DOHH2 (cell line): ENCODE data around the gene MROH8.

Experiments
- H3F3A ChIP-seq: fragments of 200-600 bp; sonication (generic), shearing (Covaris generic); 2 replicates; pipeline ENCODE4 v1.6.0; 2016; ENCODE audit warnings: antibody characterized with exemption, mild to moderate bottlenecking; ENCODE audit not compliant: control insufficient read depth, insufficient read depth
- H3K27ac ChIP-seq: fragments of 200-600 bp; sonication (generic); 2 replicates; pipeline ENCODE4 v1.5.1; 2014; ENCODE audit warnings: low read depth, mild to moderate bottlenecking, low read length, moderate library complexity
- H3K27me3 ChIP-seq: fragments of 200-600 bp; sonication (generic); 2 replicates; pipeline ENCODE4 v1.6.1; 2014; ENCODE audit warnings: mild to moderate bottlenecking, low read length, mixed read lengths; ENCODE audit not compliant: control insufficient read depth
- H3K36me3 ChIP-seq: fragments of 200-600 bp; sonication (generic); 2 replicates; pipeline ENCODE4 v1.6.1; 2014; ENCODE audit warnings: mild to moderate bottlenecking, low read length, moderate library complexity, mixed read lengths; ENCODE audit not compliant: control insufficient read depth
- H3K4me1 ChIP-seq: fragments of 200-600 bp; sonication (generic); 2 replicates; pipeline ENCODE4 v1.6.1; 2014; ENCODE audit warnings: mild to moderate bottlenecking, low read length, mixed read lengths; ENCODE audit not compliant: control insufficient read depth
- H3K4me2 ChIP-seq: fragments of 200-600 bp; sonication (generic); 2 replicates; pipeline ENCODE4 v1.6.0; 2014; ENCODE audit warnings: mild to moderate bottlenecking, low read length, moderate library complexity
- H3K4me3 ChIP-seq: fragments of 200-600 bp; sonication (generic); 2 replicates; pipeline ENCODE4 v1.5.1; 2014; ENCODE audit warnings: mild to moderate bottlenecking, low read length, mixed read lengths
- H3K79me2 ChIP-seq: fragments of 200-600 bp; sonication (generic); 2 replicates; pipeline ENCODE4 v1.6.1; 2014; ENCODE audit warnings: mild to moderate bottlenecking, low read length, mixed read lengths; ENCODE audit not compliant: control insufficient read depth
- H3K9me2 ChIP-seq: fragments of 200-600 bp; sonication (generic); replicated peaks from 2 replicates; pipeline ENCODE4 v1.6.1; 2014; ENCODE audit warnings: mild to moderate bottlenecking, low read length, mixed read lengths; ENCODE audit not compliant: control insufficient read depth
- H3K9me3 ChIP-seq: fragments of 200-600 bp; sonication (generic); 2 replicates; pipeline ENCODE4 v1.6.1; 2014; ENCODE audit warnings: antibody characterized with exemption, low read length, mixed read lengths; ENCODE audit not compliant: control insufficient read depth, insufficient read depth
- H4K20me1 ChIP-seq: fragments of 200-600 bp; sonication (generic); 2 replicates; pipeline ENCODE4 v1.6.0; 2014; ENCODE audit warnings: low read depth, mild to moderate bottlenecking, antibody characterized with exemption, low read length, moderate library complexity; ENCODE audit not compliant: control insufficient read depth, insufficient read depth
- EZH2phosphoT487 ChIP-seq: fragments of 200-600 bp; sonication (generic); IDR thresholded peaks from 2 replicates; pipeline ENCODE4 v1.6.1; 2017; ENCODE audit warnings: borderline replicate concordance, mild to moderate bottlenecking, antibody characterized with exemption, low read length, moderate library complexity, mixed read lengths
- TF ChIP-seq, protein P1 (sequence below): fragments of 200-600 bp; sonication (generic); IDR thresholded peaks from one replicate; pipeline ENCODE4 v1.5.1; 2014; ENCODE audit warnings: antibody characterized with exemption, mild to moderate bottlenecking, low read depth, low read length; ENCODE audit not compliant: poor library complexity, severe bottlenecking

The MROH8 gene

DNA sequence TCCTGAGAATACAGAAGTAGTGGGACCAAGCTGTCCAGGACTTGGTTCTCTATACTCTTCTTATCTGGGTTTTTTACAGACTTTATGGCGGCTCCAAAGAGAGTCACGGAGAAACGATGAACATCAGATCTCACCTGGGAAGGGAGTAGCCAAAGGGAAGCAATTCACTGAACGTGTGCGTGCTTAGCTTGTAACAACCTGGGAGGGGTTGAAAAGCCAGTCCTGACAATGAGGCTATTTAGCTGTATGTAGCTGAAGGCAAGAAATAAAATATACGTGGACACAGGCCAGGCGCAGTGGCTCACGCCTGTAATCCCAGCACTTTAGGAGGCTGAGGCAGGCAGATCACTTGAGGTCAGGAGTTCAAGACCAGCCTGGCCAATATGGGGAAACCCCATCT, 65.3 kb downstream of the MROH8 start:
- no peaks in the 10 kb centered on the region for H3F3A ChIP-seq
- H3K9me2 ChIP-seq: no peaks in the 10 kb centered on the region
- H3K4me3 ChIP-seq: no peak overlapping the region
- no peaks in the 10 kb centered on the region for H3K79me2 ChIP-seq
- H3K4me1 ChIP-seq: no peaks in the 10 kb centered on the region
- H3K27ac ChIP-seq: no peak overlapping the region
- no peaks in the 10 kb centered on the region for H3K27me3 ChIP-seq
- TF ChIP-seq, protein P1, sequence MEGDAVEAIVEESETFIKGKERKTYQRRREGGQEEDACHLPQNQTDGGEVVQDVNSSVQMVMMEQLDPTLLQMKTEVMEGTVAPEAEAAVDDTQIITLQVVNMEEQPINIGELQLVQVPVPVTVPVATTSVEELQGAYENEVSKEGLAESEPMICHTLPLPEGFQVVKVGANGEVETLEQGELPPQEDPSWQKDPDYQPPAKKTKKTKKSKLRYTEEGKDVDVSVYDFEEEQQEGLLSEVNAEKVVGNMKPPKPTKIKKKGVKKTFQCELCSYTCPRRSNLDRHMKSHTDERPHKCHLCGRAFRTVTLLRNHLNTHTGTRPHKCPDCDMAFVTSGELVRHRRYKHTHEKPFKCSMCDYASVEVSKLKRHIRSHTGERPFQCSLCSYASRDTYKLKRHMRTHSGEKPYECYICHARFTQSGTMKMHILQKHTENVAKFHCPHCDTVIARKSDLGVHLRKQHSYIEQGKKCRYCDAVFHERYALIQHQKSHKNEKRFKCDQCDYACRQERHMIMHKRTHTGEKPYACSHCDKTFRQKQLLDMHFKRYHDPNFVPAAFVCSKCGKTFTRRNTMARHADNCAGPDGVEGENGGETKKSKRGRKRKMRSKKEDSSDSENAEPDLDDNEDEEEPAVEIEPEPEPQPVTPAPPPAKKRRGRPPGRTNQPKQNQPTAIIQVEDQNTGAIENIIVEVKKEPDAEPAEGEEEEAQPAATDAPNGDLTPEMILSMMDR: no peak
- TF ChIP-seq EZH2phosphoT487: no peak
- H4K20me1 ChIP-seq: no peaks in the 10 kb centered on the region
- H3K36me3 ChIP-seq: no peaks in the 10 kb centered on the region
- no peak overlapping the region for H3K4me2 ChIP-seq
- H3K9me3 ChIP-seq: no peaks in the 10 kb centered on the region

DNA sequence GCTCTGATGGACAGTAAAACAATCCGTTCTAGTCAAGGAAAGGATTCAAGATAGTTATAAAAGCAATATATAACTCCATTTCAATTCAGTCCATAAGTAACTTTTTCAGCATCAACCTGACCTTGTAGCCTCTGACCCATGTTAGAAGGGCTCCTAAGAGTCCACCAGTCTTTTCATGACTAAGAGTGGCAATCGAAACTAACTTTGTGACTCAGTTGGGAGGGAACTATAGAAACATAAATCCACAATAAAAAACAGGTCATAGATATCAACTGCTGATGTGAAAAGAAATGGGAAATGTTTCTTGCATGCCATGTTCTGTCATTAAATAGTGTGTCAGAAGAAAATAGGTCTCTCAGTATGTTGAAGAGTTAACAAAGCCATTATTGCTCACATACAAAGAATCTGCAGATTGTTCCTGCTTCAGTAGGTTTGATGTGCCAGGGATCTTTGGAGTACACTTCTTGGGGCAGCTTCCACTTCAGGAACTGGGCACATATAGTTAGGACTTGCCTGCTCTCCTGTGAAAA, 67.4 kb downstream of the MROH8 start:
- Histone ChIP-seq H3K9me2 (no peaks in the 10 kb centered on the region), H3K27ac (no peak overlapping the region), H3K27me3 (no peaks in the 10 kb centered on the region), H3K4me1 (no peaks in the 10 kb centered on the region), H3K9me3 (no peaks in the 10 kb centered on the region), H3K79me2 (no peaks in the 10 kb centered on the region), H4K20me1 (no peaks in the 10 kb centered on the region), H3K4me2 (no peak overlapping the region), H3K4me3 (no peak overlapping the region), H3K36me3 (no peaks in the 10 kb centered on the region), H3F3A (no peaks in the 10 kb centered on the region)
- TF ChIP-seq EZH2phosphoT487: no peak
- TF ChIP-seq, protein P1: no peak

DNA sequence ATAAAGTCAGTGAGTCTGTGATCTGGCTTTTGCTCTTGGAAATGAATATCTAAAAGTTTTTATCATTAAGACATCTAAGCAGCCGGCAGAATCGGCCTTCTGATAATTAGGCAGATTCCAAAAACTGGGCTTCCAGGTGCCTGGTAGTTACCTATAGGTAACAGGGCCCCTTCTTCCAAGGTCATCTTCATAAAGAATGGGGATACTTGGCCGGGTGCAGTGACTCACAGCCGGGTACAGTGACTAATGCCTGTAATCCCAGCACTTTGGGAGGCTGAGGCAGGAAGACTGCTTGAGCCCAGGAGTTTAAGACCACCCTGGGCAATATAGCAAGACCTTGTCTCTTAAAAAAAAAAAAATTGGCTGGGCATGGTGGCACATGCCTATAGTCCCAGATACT, 70.7 kb downstream of the MROH8 start:
- Histone ChIP-seq H4K20me1 (no peaks in the 10 kb centered on the region), H3K79me2 (no peaks in the 10 kb centered on the region), H3K27me3 (no peaks in the 10 kb centered on the region), H3K4me2 (no peak overlapping the region), H3K4me1 (no peaks in the 10 kb centered on the region), H3F3A (no peaks in the 10 kb centered on the region), H3K27ac (no peak overlapping the region), H3K4me3 (no peak overlapping the region), H3K9me2 (no peaks in the 10 kb centered on the region), H3K9me3 (no peaks in the 10 kb centered on the region), H3K36me3 (no peaks in the 10 kb centered on the region)
- no peak for TF ChIP-seq EZH2phosphoT487
- TF ChIP-seq, protein P1: no peak

DNA sequence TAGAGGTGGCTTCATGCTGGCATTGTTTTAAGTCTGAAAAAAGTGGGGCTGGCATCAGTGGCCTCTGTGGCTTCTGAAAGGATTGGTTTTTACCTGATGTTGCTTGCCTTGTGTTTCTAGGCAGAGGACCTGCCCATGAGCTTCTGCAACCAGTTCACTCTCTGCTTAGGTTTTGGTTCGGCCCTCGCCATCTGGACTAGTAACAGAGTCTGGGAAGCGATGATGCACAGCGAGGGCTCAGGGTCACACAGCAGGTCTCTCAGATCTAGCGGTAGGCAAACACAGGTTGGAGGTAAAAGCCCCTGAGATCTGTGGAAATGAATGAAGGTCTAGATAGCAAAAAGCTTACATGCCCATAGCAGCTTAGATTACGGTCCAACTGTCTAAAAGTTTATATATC, 76.8 kb downstream of the MROH8 start:
- Histone ChIP-seq H3F3A (0 out of 2 replicates have a peak, but pooled peaks cover 3% of the 10 kb centered on the region), H3K79me2 (no peaks in the 10 kb centered on the region), H3K4me3 (no peak overlapping the region), H3K27ac (no peak overlapping the region), H4K20me1 (no peaks in the 10 kb centered on the region), H3K36me3 (no peaks in the 10 kb centered on the region), H3K27me3 (no peaks in the 10 kb centered on the region), H3K9me2 (no peaks in the 10 kb centered on the region), H3K4me1 (peaks cover 10% of the 10 kb centered on the region), H3K9me3 (no peaks in the 10 kb centered on the region), H3K4me2 (no peak overlapping the region)
- TF ChIP-seq, protein P1: no peak
